K562 (cell line): ENCODE data around the gene KEL.

Experiments
- CEBPG ChIP-seq, 3 experiments: fragments of 200-800 bp in 1 of 3; sonication (Bioruptor generic) in 1 of 3; sonication (generic) in 1 of 3; formaldehyde crosslinking in 1 of 3; IDR thresholded peaks in 2 of 3; conservative IDR thresholded peaks in 1 of 3; 2 replicates each; pipeline versions ENCODE4 v1.6.1 to v1.8.0; 2016 to 2022; ENCODE audit warnings: missing compliant biosample characterization in 2 of 3, missing genetic modification characterization in 2 of 3, mild to moderate bottlenecking in 1 of 3, missing genetic modification reagents in 1 of 3
- CTCF ChIP-seq, 3 experiments: IDR thresholded peaks in 2 of 3; conservative IDR thresholded peaks in 1 of 3; 2 replicates each; pipeline ENCODE4 v1.5.1; 2011 to 2012; ENCODE audit warnings: low read length in 3 of 3, mild to moderate bottlenecking in 3 of 3, control low read depth in 2 of 3, improper control_type of control experiment in 1 of 3, inconsistent platforms in 1 of 3, low read depth in 1 of 3, mixed read lengths in 1 of 3, moderate library complexity in 1 of 3; ENCODE audit not compliant: insufficient read depth in 2 of 3
- E4F1 ChIP-seq: fragments of 250-450 bp; sonication (Bioruptor Pico); IDR thresholded peaks from 2 replicates; pipeline ENCODE4 v1.5.0; 2021; ENCODE audit warnings: mild to moderate bottlenecking, borderline replicate concordance
- SP1 ChIP-seq: sonication (generic); formaldehyde crosslinking; IDR thresholded peaks from 2 replicates; pipeline ENCODE4 v1.8.1; 2022; ENCODE audit warnings: mild to moderate bottlenecking, missing genetic modification reagents
- SREBF2 ChIP-seq: sonication (generic); formaldehyde crosslinking; IDR thresholded peaks from 2 replicates; pipeline ENCODE4 v1.4.0; 2020; ENCODE audit warnings: mild to moderate bottlenecking, missing genetic modification reagents
- TAF1 ChIP-seq: IDR thresholded peaks from 2 replicates; pipeline ENCODE4 v1.6.1; 2011; ENCODE audit warnings: mild to moderate bottlenecking, low read length, moderate library complexity; ENCODE audit not compliant: insufficient read depth, control insufficient read depth, severe bottlenecking; ENCODE audit errors: extremely low read depth
- ZNF24 ChIP-seq: fragments of 450-650 bp; IDR thresholded peaks from 2 replicates; pipeline ENCODE4 v1.6.1; 2016
- ZNF609 ChIP-seq: sonication (generic); formaldehyde crosslinking; IDR thresholded peaks from 2 replicates; pipeline ENCODE4 v1.8.1; 2023; ENCODE audit warnings: missing genetic modification reagents, mild to moderate bottlenecking, borderline replicate concordance
- ZNF717 ChIP-seq: fragments of 250-450 bp; sonication (Bioruptor Pico); IDR thresholded peaks from 2 replicates; pipeline ENCODE4 v1.5.0; 2021
- ZNF75A ChIP-seq: fragments of 450-650 bp; formaldehyde crosslinking; IDR thresholded peaks from 2 replicates; pipeline ENCODE4 v1.4.0; 2020; ENCODE audit warnings: mild to moderate bottlenecking

GRCh38 chr7:142998966-142999365, 36.8 kb upstream of the KEL start:
- TF ChIP-seq E4F1: no peak
- no peak for TF ChIP-seq SREBF2 (CRISPR knock-in tag)
- no peak for TF ChIP-seq CEBPG (CRISPR knock-in tag; IDR thresholded peaks at IDR 0.05)
- no peak for TF ChIP-seq CEBPG (tag; conservative IDR thresholded peaks at IDR 0.05 in 1 of 2, IDR thresholded peaks at IDR 0.05 in 1 of 2)
- TF ChIP-seq ZNF609 (CRISPR knock-in tag): no peak
- TF ChIP-seq TAF1: no peak
- no peak for TF ChIP-seq SP1 (CRISPR knock-in tag)
- no peak for TF ChIP-seq ZNF717 (CRISPR knock-in tag)
- no peak for TF ChIP-seq ZNF75A (CRISPR knock-in tag)
- TF ChIP-seq ZNF24: no peak
- TF ChIP-seq CTCF (IDR thresholded peaks at IDR 0.05 in 2 of 3, conservative IDR thresholded peaks at IDR 0.05 in 1 of 3; ENCODE audit: insufficient read depth in 2 of 3, low read depth in 1 of 3, low read length in 3 of 3): no peak
